Left ventricle myocardium inferior (tissue), 1 donor: ENCODE data around the gene RAPGEF2. TPM values are rescaled to one million over a fixed set of nuclear protein-coding genes. Genes with fewer than 3 reads are reported as not detected.

Experiments used
- DNase-seq: peaks from one replicate; pipeline ENCODE4 v3.0.0-alpha.2; 2020
- H3K27ac ChIP-seq: fragments of 200-600 bp; replicated peaks from 2 replicates; pipeline ENCODE4 v1.8.0; 2021
- H3K27me3 ChIP-seq: fragments of 200-600 bp; 2 replicates; pipeline ENCODE4 v1.8.0; 2021; ENCODE audit warnings: low read depth
- H3K36me3 ChIP-seq: fragments of 200-600 bp; 2 replicates; pipeline ENCODE4 v1.8.0; 2021
- H3K4me1 ChIP-seq: fragments of 200-600 bp; 2 replicates; pipeline ENCODE4 v1.8.0; 2021
- H3K4me3 ChIP-seq: fragments of 200-600 bp; 2 replicates; pipeline ENCODE4 v1.8.0; 2021; ENCODE audit warnings: mild to moderate bottlenecking, moderate library complexity
- H3K9me3 ChIP-seq: fragments of 200-600 bp; replicated peaks from 2 replicates; pipeline ENCODE4 v1.8.0; 2021
- intact Hi-C: fragments of 100-400 bp; cut with micrococcal nuclease; formaldehyde crosslinking; loops from one replicate; pipeline ENCODE4 v1.11.0; 2022
- total RNA-seq: library from RNA; stranded (reverse); fragmentation: NEBNext Ultra II Directional; extraction: Animal tissue kit (Norgen Biotek cat#: 25700); gene quantifications from one replicate; pipeline ENCODE4 v1.2.1, GENCODE V29; 2021
- TF ChIP-seq, protein P1 (sequence below): fragments of 200-600 bp; IDR thresholded peaks from 2 replicates; pipeline ENCODE4 v1.8.0; 2021; ENCODE audit warnings: antibody characterized with exemption, mild to moderate bottlenecking, borderline replicate concordance
- donor health status: DM: no; HTN: yes; CAD: no; lungs with severe emphysema.

Gene RAPGEF2
- total RNA-seq, 1 donor from 2014 or later: 51.5 TPM

DNA sequence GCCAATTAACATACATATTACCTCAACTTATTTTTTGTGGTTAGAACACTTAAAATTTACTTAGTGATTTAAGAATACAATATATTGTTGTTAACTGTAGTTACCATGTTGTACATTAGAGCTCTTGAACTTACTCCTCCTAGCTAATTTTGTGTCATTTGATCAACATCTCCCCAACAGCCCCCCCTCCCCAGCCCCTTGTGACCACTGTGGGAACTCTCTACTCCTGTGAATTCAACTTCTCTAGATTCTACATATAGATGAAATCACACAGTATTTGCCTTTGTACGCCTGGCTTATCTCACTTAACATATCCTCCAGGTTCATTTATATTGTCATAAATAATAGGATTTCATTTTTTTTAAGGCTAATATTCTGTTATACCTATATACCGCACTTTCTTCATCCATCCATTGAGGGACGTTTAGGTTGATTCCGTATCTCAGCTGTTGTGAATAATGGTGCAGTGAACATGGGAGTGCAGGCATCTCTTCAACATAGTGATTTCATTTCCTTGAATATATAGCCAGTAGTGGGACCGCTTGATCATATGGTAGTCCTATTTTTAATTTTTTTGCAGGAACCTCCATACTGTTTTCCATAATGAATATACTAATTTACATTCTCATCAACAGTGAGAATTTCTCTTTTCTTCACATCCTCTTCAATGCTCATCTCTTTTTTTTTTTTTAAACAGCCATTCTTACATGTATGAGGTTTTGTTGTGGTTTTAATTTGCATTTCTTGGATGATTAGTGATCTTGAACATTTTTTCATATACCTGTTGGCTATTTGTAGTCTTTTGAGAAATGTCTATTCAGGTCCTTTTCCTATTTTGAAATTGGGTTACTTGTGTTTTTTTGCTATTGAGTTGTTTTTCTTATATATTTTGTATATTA is 66.8 kb downstream of the RAPGEF2 start:
- no peak for DNase-seq
- no peaks in the 10 kb centered on the region for H3K9me3 ChIP-seq
- intact Hi-C loops: loop anchor here (10.0 kb wide), 1 partner anchor 315 kb away; no protein-coding TSS in a partner anchor
- peaks cover 84% of the 10 kb centered on the region for H3K4me1 ChIP-seq
- H3K27ac ChIP-seq: no peak overlapping the region
- TF ChIP-seq, protein P1, sequence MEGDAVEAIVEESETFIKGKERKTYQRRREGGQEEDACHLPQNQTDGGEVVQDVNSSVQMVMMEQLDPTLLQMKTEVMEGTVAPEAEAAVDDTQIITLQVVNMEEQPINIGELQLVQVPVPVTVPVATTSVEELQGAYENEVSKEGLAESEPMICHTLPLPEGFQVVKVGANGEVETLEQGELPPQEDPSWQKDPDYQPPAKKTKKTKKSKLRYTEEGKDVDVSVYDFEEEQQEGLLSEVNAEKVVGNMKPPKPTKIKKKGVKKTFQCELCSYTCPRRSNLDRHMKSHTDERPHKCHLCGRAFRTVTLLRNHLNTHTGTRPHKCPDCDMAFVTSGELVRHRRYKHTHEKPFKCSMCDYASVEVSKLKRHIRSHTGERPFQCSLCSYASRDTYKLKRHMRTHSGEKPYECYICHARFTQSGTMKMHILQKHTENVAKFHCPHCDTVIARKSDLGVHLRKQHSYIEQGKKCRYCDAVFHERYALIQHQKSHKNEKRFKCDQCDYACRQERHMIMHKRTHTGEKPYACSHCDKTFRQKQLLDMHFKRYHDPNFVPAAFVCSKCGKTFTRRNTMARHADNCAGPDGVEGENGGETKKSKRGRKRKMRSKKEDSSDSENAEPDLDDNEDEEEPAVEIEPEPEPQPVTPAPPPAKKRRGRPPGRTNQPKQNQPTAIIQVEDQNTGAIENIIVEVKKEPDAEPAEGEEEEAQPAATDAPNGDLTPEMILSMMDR: no peak
- no peaks in the 10 kb centered on the region for H3K36me3 ChIP-seq
- no peak overlapping the region for H3K4me3 ChIP-seq
- H3K27me3 ChIP-seq: no peaks in the 10 kb centered on the region

DNA sequence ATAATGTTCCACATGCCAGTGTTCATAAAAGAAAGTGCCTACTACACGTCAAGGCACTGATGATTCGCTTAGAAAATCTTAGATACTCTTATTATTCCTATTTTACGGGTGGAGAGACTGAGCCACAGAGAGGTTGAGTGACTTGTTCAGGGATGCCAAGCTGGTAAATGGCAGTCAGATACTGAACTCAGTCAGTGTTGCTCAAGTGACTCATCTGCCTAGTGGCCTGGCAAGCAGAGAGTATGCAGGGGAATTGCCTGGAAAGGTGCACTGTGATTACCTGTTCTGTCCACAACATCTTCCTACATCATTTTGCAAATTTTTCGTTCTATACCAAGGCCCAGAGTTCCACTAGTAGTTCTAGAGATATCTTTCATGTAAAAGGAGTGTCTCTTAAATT is 68.4 kb downstream of the RAPGEF2 start:
- Histone ChIP-seq H3K4me3 (no peak overlapping the region), H3K4me1 (peaks cover 85% of the 10 kb centered on the region), H3K36me3 (no peaks in the 10 kb centered on the region), H3K9me3 (no peaks in the 10 kb centered on the region), H3K27me3 (no peaks in the 10 kb centered on the region), H3K27ac (peak overlapping the region; percentile 80)
- DNase-seq: no peak
- intact Hi-C loops: loop anchor here (10.0 kb wide), 1 partner anchor 316 kb away; no protein-coding TSS in a partner anchor
- TF ChIP-seq, protein P1: no peak

DNA sequence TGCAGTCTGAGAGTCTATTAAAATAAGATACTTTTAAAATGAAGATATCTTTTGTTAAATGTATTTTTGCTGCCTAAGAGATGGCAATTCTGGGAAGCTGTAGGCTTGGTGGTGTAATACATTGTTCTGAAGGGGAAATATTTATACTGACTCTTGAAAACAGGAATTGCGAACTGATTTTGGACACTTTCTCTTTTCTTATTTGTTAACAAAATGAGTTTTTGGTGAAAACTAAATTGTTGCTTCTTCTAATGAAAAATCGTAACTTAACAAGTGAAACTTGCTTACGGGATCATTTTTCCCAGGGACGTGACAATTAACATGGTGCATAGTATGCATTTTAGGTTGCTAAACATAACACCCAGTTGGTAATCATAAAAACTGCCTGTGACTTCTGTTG is 71.0 kb downstream of the RAPGEF2 start:
- no peak for DNase-seq
- peak overlapping the region; percentile 14 for H3K4me3 ChIP-seq
- H3K27me3 ChIP-seq: no peaks in the 10 kb centered on the region
- intact Hi-C loops: loop anchor here (10.0 kb wide), 1 partner anchor 319 kb away; no protein-coding TSS in a partner anchor
- no peaks in the 10 kb centered on the region for H3K9me3 ChIP-seq
- peak overlapping the region; percentile 80 for H3K27ac ChIP-seq
- TF ChIP-seq, protein P1: no peak
- H3K36me3 ChIP-seq: no peaks in the 10 kb centered on the region
- H3K4me1 ChIP-seq: peaks cover 93% of the 10 kb centered on the region

DNA sequence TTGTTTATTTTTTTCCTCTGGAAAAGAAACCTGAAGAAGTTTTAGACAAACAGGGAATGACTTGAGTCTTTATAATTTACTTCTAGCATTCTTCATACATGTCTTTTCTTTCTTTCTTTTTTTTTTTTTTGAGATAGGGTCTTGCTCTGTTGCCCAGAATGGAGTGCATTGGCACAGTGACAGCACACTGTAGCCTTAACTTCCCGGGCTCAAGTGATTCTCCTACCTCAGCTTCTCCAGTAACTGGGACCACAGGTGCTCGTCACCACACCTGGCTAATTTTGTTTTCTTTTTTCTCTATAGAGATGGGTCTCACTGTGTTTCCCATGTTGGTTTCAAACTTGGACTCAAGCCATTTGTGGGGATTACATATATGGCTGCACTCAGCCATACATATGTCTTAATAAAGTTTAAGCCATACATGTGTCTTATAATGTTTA is 71.8 kb downstream of the RAPGEF2 start:
- Histone ChIP-seq H3K4me3 (peak overlapping the region; percentile 23), H3K27me3 (no peaks in the 10 kb centered on the region), H3K36me3 (no peaks in the 10 kb centered on the region), H3K27ac (peak overlapping the region; percentile 80), H3K9me3 (no peaks in the 10 kb centered on the region), H3K4me1 (peaks cover 100% of the 10 kb centered on the region)
- DNase-seq: no peak
- intact Hi-C loops: loop anchor here (10.0 kb wide), 1 partner anchor 320 kb away; no protein-coding TSS in a partner anchor
- TF ChIP-seq, protein P1: no peak

DNA sequence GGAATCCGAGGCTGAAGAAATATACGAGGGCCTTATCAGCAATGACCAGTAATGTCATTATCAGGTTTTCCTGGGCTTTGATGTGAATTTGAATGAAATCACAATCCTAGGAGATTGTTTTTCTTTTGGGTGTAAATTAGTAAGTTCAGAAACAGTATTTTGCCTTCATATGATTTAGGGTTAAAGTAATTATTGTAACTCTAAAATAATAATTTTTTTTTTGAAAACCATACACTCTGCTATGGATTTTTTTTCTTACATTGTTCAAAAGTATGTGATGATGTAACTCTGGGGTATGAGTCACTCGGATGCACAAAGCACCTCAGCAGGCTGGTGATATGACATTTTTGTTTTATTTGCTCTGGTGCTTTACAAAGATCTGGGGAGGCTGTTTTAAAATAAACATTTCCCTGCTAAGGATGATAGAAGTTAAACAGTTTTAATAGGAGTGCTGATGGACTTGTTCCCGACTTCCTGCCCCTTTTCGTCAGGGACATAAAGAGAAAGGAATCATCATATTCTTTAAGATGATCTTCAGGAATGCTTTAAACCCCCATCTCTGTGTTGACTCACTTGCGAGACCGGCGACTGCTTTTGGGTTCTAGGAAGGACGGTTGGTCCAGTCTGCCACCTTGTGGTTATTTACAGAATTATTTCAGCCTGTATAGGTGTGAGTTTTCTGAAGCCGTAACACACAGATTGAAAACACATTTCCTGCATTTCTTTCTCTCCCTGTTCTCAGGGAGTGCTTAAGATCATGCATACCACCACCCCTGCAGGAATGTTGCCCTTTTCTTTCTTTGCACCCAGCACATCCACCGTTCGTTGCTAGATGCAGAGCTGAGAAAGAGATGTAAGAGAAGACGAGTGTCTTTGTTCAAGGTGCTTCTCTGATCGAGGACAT is 72.5 kb downstream of the RAPGEF2 start:
- TF ChIP-seq, protein P1: peak; percentile 90
- H3K27ac ChIP-seq: peak overlapping the region; percentile 80
- no peaks in the 10 kb centered on the region for H3K36me3 ChIP-seq
- peak; percentile 36 for DNase-seq
- H3K4me3 ChIP-seq: peak overlapping the region; percentile 23
- intact Hi-C loops: loop anchor here (10.0 kb wide), 1 partner anchor 321 kb away; no protein-coding TSS in a partner anchor
- no peaks in the 10 kb centered on the region for H3K27me3 ChIP-seq
- peaks cover 100% of the 10 kb centered on the region for H3K4me1 ChIP-seq
- no peaks in the 10 kb centered on the region for H3K9me3 ChIP-seq
